SK-N-SH (cell line): ENCODE measurements around the gene NOG. TPM values are rescaled to one million over a fixed set of nuclear protein-coding genes. Genes with fewer than 3 reads are reported as not detected.

Experiments used
- CTCF ChIA-PET: fragments of 300-600, 350-600 bp; formaldehyde crosslinking; extraction: SDS; loops from one replicate; lab custom pipeline; 2021; lab: Yijun Ruan, JAX
- POLR2A ChIA-PET: fragments of 350-600 bp; sonication (Branson Sonifier 250); formaldehyde crosslinking; extraction: SDS; loops from one replicate; lab custom pipeline; 2020; ENCODE audit warnings: antibody characterized with exemption, inconsistent platforms; lab: Yijun Ruan, JAX
- DNase-seq: peaks from one replicate; pipeline ENCODE4 v3.0.0; 2012
- H2AFZ ChIP-seq: fragments of 200-600 bp; sonication (generic); 2 replicates; pipeline ENCODE4 v1.8.1; 2016; ENCODE audit warnings: antibody characterized with exemption, mild to moderate bottlenecking, low read depth
- H3F3A ChIP-seq: fragments of 200-600 bp; sonication (generic); replicated peaks from 2 replicates; pipeline ENCODE3; 2016; ENCODE audit warnings: antibody characterized with exemption, mild to moderate bottlenecking; ENCODE audit not compliant: insufficient read depth
- H3K27ac ChIP-seq, 2 experiments: fragments of 200-500 bp in 1 of 2; fragments of 200-600 bp in 1 of 2; sonication (Bioruptor generic) in 1 of 2; sonication (generic), shearing (Covaris generic) in 1 of 2; 2 replicates each; pipeline versions ENCODE4 v1.5.1 to v1.6.1; 2014 to 2016; ENCODE audit warnings: low read depth in 2 of 2, inconsistent platforms in 1 of 2, low read length in 1 of 2, mild to moderate bottlenecking in 1 of 2, mixed read lengths in 1 of 2
- H3K27me3 ChIP-seq: fragments of 200-600 bp; sonication (generic), shearing (Covaris generic); 2 replicates; pipeline ENCODE4 v1.6.1; 2016; ENCODE audit warnings: mixed run types; ENCODE audit not compliant: insufficient read depth
- H3K36me3 ChIP-seq, 2 experiments: fragments of 200-500 bp in 1 of 2; fragments of 200-600 bp in 1 of 2; sonication (Bioruptor generic) in 1 of 2; sonication (generic) in 1 of 2; replicated peaks in 1 of 2; 2 replicates each; pipeline versions ENCODE3 to v1.5.1; 2014 to 2016; ENCODE audit warnings: low read length in 1 of 2, mild to moderate bottlenecking in 1 of 2; ENCODE audit not compliant: insufficient read depth in 2 of 2, control insufficient read depth in 1 of 2
- H3K4me1 ChIP-seq, 2 experiments: fragments of 200-500 bp in 1 of 2; fragments of 200-600 bp in 1 of 2; sonication (Bioruptor generic) in 1 of 2; sonication (generic), shearing (Covaris generic) in 1 of 2; 2 replicates each; pipeline versions ENCODE4 v1.5.1 to v1.6.1; 2014 to 2016; ENCODE audit warnings: low read depth in 1 of 2, low read length in 1 of 2, mixed run types in 1 of 2; ENCODE audit not compliant: insufficient read depth in 2 of 2, control insufficient read depth in 1 of 2
- H3K4me2 ChIP-seq: fragments of 200-600 bp; sonication (generic), shearing (Covaris generic); 2 replicates; pipeline ENCODE4 v1.6.1; 2017; ENCODE audit warnings: mixed run types
- H3K4me3 ChIP-seq, 2 experiments: fragments of 200-500 bp in 1 of 2; fragments of 200-600 bp in 1 of 2; sonication (Bioruptor generic) in 1 of 2; sonication (generic), shearing (Covaris generic) in 1 of 2; 2 replicates each; pipeline versions ENCODE4 v1.5.1 to v1.8.1; 2014 to 2016; ENCODE audit warnings: low read depth in 2 of 2, inconsistent platforms in 1 of 2, low read length in 1 of 2, mild to moderate bottlenecking in 1 of 2, mixed read lengths in 1 of 2, moderate library complexity in 1 of 2
- H3K79me2 ChIP-seq: fragments of 200-600 bp; sonication (generic); 2 replicates; pipeline ENCODE4 v1.8.1; 2017; ENCODE audit warnings: mild to moderate bottlenecking; ENCODE audit not compliant: insufficient read depth
- H3K9ac ChIP-seq: fragments of 200-600 bp; sonication (generic); 2 replicates; pipeline ENCODE4 v1.6.1; 2017; ENCODE audit warnings: mixed run types
- H3K9me2 ChIP-seq: fragments of 200-600 bp; sonication (generic); 2 replicates; pipeline ENCODE4 v1.6.1; 2017; ENCODE audit warnings: mixed run types
- H3K9me3 ChIP-seq: fragments of 200-600 bp; sonication (generic); 2 replicates; pipeline ENCODE4 v1.6.1; 2017; ENCODE audit warnings: mixed run types, mild to moderate bottlenecking, moderate library complexity
- H4K20me1 ChIP-seq: fragments of 200-600 bp; sonication (generic); 2 replicates; pipeline ENCODE4 v1.6.1; 2017; ENCODE audit warnings: mild to moderate bottlenecking, mixed run types; ENCODE audit not compliant: insufficient read depth
- EZH2phosphoT487 ChIP-seq: fragments of 200-600 bp; sonication (generic); IDR thresholded peaks from 2 replicates; pipeline ENCODE4 v1.6.1; 2017; ENCODE audit warnings: low read depth, mixed run types, mild to moderate bottlenecking, antibody characterized with exemption, moderate library complexity, borderline replicate concordance
- JUND ChIP-seq: IDR thresholded peaks from 2 replicates; pipeline ENCODE4 v1.4.0; 2012
- NFIC ChIP-seq: IDR thresholded peaks from 2 replicates; pipeline ENCODE4 v1.4.0; 2012; ENCODE audit warnings: borderline replicate concordance
- NRF1 ChIP-seq: IDR thresholded peaks from 2 replicates; pipeline ENCODE4 v1.6.1; 2012; ENCODE audit warnings: low read depth, mild to moderate bottlenecking, low read length
- SMC3 ChIP-seq: IDR thresholded peaks from 2 replicates; pipeline ENCODE4 v1.6.1; 2012; ENCODE audit warnings: low read depth, low read length, improper control_type of control experiment
- TAF1 ChIP-seq: IDR thresholded peaks from 2 replicates; pipeline ENCODE4 v1.6.1; 2012; ENCODE audit warnings: low read depth, mild to moderate bottlenecking, low read length, moderate library complexity, borderline replicate concordance
- TCF12 ChIP-seq: IDR thresholded peaks from 2 replicates; pipeline ENCODE4 v1.4.0; 2012
- TEAD4 ChIP-seq: IDR thresholded peaks from 2 replicates; pipeline ENCODE4 v1.4.0; 2012; ENCODE audit warnings: mild to moderate bottlenecking, borderline replicate concordance; ENCODE audit not compliant: insufficient read depth
- WGBS: methylation state at CpG from one replicate; pipeline ENCODE4 v1.1.6; 2017; ENCODE audit warnings: low lambda C conversion rate; 5-methylcytosine and 5-hydroxymethylcytosine counted together
- polyA plus RNA-seq, 3 experiments: library from polyadenylated mRNA; depleted of rRNA; stranded (reverse); fragments of >200 nt; gene quantifications; 2 replicates each; pipeline ENCODE4 v1.2.3, GENCODE V29; 2012
- TF ChIP-seq, protein P1 (sequence below): fragments of 200-600 bp; sonication (generic); IDR thresholded peaks from 2 replicates; pipeline ENCODE4 v1.6.1; 2017; ENCODE audit warnings: antibody characterized with exemption, mild to moderate bottlenecking, moderate library complexity
- TF ChIP-seq, protein P2 (sequence below): IDR thresholded peaks from 2 replicates; pipeline ENCODE4 v1.4.0; 2012; ENCODE audit warnings: low read depth
- TF ChIP-seq, protein P3 (sequence below): IDR thresholded peaks from 2 replicates; pipeline ENCODE4 v1.6.1; 2012; ENCODE audit warnings: mild to moderate bottlenecking, low read depth, low read length, moderate library complexity
- TF ChIP-seq, protein P4 (sequence below): IDR thresholded peaks from 2 replicates; pipeline ENCODE4 v1.4.0; 2012; ENCODE audit warnings: low read depth, borderline replicate concordance
- TF ChIP-seq, protein P5 (sequence below): fragments of 150-350 bp; IDR thresholded peaks from 2 replicates; pipeline ENCODE4 v1.6.1; 2017; ENCODE audit warnings: antibody characterized with exemption, low read length, low read depth, borderline replicate concordance
- TF ChIP-seq, protein P6 (sequence below): IDR thresholded peaks from 2 replicates; pipeline ENCODE4; 2012

The NOG gene
- polyA plus RNA-seq, 1 of the 3 experiments (the other 2 are of a cell fraction) = 3.1 TPM

DNA sequence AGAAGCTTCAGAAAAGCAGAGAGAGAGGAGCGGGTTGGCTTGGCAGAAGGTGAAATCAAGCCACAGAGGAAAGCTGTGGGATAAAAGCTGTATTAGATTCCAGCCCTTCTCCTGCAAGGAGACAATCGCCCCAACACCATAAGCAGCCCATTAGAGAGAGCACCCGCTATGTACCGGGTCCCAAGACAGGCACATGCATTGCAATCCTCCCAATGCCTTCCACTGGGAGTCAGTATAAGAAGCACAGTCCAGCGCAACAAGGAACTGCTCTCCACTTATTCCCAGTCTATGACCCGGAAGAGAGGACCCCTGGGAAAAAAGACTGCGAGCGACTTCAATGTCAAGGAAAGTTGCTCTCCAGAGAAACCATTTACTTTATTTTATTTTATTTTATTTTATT is 43.8 kb downstream of the NOG start:
- H3K9me2 ChIP-seq = no peaks in the 10 kb centered on the region
- ChIA-PET CTCF (interaction anchor here (0.6 to 1.4 kb wide), 5 partner anchors 18 to 78 kb away, joined by 3 to 7 read pairs (median 3); partner anchors contain the start of gene NOG), POLR2A (no interaction called here)
- peaks cover 17% of the 10 kb centered on the region for H3F3A ChIP-seq
- H3K9ac ChIP-seq = no peak overlapping the region
- H3K36me3 ChIP-seq = no peaks in the 10 kb centered on the region
- H2AFZ ChIP-seq = no peak overlapping the region; the same call in 1 of the 2 replicates
- no peaks in the 10 kb centered on the region for H3K79me2 ChIP-seq
- H3K4me2 ChIP-seq = peak overlapping the region; percentile 51
- no peaks in the 10 kb centered on the region for H3K9me3 ChIP-seq
- DNase-seq = no peak
- 42% methylated on average over 8 of the region's 8 CpGs for WGBS
- 0 out of 4 replicates have a peak, but pooled peaks cover 0 to 7% of the 10 kb centered on the region in 2 experiments for H3K4me1 ChIP-seq
- H3K27me3 ChIP-seq = peaks cover 4% of the 10 kb centered on the region; the same call in 1 of the 2 replicates
- no peak overlapping the region for H3K27ac ChIP-seq
- TF ChIP-seq, protein P1, sequence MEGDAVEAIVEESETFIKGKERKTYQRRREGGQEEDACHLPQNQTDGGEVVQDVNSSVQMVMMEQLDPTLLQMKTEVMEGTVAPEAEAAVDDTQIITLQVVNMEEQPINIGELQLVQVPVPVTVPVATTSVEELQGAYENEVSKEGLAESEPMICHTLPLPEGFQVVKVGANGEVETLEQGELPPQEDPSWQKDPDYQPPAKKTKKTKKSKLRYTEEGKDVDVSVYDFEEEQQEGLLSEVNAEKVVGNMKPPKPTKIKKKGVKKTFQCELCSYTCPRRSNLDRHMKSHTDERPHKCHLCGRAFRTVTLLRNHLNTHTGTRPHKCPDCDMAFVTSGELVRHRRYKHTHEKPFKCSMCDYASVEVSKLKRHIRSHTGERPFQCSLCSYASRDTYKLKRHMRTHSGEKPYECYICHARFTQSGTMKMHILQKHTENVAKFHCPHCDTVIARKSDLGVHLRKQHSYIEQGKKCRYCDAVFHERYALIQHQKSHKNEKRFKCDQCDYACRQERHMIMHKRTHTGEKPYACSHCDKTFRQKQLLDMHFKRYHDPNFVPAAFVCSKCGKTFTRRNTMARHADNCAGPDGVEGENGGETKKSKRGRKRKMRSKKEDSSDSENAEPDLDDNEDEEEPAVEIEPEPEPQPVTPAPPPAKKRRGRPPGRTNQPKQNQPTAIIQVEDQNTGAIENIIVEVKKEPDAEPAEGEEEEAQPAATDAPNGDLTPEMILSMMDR = peak; percentile 24
- TF ChIP-seq TAF1 (no peak), JUND (no peak), SMC3 (no peak)
- H3K4me3 ChIP-seq = no peak overlapping the region
- no peaks in the 10 kb centered on the region for H4K20me1 ChIP-seq

DNA sequence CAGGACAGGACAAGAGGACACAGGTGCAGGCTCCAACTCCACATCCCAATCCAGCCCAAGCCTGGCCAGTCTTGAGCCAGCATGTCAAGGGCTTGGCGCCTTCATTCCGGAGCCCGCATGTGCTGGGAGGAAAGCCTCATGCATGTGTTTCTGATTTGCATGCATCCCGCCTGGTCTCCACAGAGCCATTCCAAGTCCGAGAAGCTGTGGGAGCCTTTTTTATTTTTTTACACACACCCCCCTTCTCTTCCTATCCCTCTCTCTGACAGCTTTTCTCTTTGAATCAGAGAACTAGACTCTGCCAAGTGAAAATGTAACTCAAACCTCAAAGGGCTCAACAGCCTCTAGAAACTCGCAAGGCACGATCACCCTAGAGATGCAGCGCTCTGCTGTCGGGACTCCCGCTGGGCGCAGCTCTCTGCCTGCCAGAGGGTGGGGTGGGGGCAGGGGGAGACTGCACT is 45.1 kb downstream of the NOG start:
- H3K4me1 ChIP-seq = 0 out of 4 replicates have a peak, but pooled peaks cover 0 to 7% of the 10 kb centered on the region in 2 experiments
- no peaks in the 10 kb centered on the region for H3K9me2 ChIP-seq
- peaks cover 4% of the 10 kb centered on the region; the same call in 1 of the 2 replicates for H3K27me3 ChIP-seq
- no peaks in the 10 kb centered on the region for H3K9me3 ChIP-seq
- no peaks in the 10 kb centered on the region for H4K20me1 ChIP-seq
- WGBS = 28% methylated on average over 11 of the region's 11 CpGs
- no peak overlapping the region for H2AFZ ChIP-seq
- peaks cover 17% of the 10 kb centered on the region for H3F3A ChIP-seq
- CTCF ChIA-PET = interaction anchor here (1.4 kb wide), 1 partner anchor 19 kb away, joined by 3 read pairs; no protein-coding TSS in a partner anchor
- no peaks in the 10 kb centered on the region for H3K36me3 ChIP-seq
- POLR2A ChIA-PET = no interaction called here
- DNase-seq = no peak
- H3K79me2 ChIP-seq = no peaks in the 10 kb centered on the region
- H3K4me3 ChIP-seq = no peak overlapping the region
- no peak overlapping the region for H3K9ac ChIP-seq
- no peak overlapping the region for H3K27ac ChIP-seq
- TF ChIP-seq NFIC (no peak), TEAD4 (no peak), NRF1 (no peak), EZH2phosphoT487 (no peak), TCF12 (peak; percentile 54), JUND (no peak)
- TF ChIP-seq, protein P1 = no peak
- TF ChIP-seq, protein P2, sequence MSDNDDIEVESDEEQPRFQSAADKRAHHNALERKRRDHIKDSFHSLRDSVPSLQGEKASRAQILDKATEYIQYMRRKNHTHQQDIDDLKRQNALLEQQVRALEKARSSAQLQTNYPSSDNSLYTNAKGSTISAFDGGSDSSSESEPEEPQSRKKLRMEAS = peak; percentile 75; the same call in 1 of the 2 replicates
- TF ChIP-seq, protein P3, sequence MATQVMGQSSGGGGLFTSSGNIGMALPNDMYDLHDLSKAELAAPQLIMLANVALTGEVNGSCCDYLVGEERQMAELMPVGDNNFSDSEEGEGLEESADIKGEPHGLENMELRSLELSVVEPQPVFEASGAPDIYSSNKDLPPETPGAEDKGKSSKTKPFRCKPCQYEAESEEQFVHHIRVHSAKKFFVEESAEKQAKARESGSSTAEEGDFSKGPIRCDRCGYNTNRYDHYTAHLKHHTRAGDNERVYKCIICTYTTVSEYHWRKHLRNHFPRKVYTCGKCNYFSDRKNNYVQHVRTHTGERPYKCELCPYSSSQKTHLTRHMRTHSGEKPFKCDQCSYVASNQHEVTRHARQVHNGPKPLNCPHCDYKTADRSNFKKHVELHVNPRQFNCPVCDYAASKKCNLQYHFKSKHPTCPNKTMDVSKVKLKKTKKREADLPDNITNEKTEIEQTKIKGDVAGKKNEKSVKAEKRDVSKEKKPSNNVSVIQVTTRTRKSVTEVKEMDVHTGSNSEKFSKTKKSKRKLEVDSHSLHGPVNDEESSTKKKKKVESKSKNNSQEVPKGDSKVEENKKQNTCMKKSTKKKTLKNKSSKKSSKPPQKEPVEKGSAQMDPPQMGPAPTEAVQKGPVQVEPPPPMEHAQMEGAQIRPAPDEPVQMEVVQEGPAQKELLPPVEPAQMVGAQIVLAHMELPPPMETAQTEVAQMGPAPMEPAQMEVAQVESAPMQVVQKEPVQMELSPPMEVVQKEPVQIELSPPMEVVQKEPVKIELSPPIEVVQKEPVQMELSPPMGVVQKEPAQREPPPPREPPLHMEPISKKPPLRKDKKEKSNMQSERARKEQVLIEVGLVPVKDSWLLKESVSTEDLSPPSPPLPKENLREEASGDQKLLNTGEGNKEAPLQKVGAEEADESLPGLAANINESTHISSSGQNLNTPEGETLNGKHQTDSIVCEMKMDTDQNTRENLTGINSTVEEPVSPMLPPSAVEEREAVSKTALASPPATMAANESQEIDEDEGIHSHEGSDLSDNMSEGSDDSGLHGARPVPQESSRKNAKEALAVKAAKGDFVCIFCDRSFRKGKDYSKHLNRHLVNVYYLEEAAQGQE = no peak
- TF ChIP-seq, protein P4, sequence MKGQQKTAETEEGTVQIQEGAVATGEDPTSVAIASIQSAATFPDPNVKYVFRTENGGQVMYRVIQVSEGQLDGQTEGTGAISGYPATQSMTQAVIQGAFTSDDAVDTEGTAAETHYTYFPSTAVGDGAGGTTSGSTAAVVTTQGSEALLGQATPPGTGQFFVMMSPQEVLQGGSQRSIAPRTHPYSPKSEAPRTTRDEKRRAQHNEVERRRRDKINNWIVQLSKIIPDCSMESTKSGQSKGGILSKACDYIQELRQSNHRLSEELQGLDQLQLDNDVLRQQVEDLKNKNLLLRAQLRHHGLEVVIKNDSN = no peak
- TF ChIP-seq, protein P5, sequence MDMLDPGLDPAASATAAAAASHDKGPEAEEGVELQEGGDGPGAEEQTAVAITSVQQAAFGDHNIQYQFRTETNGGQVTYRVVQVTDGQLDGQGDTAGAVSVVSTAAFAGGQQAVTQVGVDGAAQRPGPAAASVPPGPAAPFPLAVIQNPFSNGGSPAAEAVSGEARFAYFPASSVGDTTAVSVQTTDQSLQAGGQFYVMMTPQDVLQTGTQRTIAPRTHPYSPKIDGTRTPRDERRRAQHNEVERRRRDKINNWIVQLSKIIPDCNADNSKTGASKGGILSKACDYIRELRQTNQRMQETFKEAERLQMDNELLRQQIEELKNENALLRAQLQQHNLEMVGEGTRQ = no peak
- TF ChIP-seq, protein P6, sequence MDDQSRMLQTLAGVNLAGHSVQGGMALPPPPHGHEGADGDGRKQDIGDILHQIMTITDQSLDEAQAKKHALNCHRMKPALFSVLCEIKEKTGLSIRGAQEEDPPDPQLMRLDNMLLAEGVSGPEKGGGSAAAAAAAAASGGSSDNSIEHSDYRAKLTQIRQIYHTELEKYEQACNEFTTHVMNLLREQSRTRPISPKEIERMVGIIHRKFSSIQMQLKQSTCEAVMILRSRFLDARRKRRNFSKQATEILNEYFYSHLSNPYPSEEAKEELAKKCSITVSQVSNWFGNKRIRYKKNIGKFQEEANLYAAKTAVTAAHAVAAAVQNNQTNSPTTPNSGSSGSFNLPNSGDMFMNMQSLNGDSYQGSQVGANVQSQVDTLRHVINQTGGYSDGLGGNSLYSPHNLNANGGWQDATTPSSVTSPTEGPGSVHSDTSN = no peak
- TF ChIP-seq, all 33 proteins: peak for 2
- no peak overlapping the region for H3K4me2 ChIP-seq
